Heart left ventricle (tissue), 13 donors: ENCODE results near the gene RBMS3.

ENCODE experiments used
- POLR2A ChIP-seq, 2 donors: fragments of 450-650 bp; IDR thresholded peaks; one replicate each; pipeline ENCODE4 v1.6.1; 2017; ENCODE audit warnings: antibody characterized with exemption in 2 of 2, mild to moderate bottlenecking in 2 of 2, moderate library complexity in 2 of 2
- TF ChIP-seq, protein P1 (sequence below), 12 donors: fragments of 200-600 bp; sonication (generic) in 4 of 12; IDR thresholded peaks; one replicate each; pipeline versions ENCODE4 v1.5.0 to v1.8.0; 2018 to 2022; ENCODE audit warnings: antibody characterized with exemption in 12 of 12, mild to moderate bottlenecking in 5 of 12
- donor health status: ischemic (EF 13 %, LVEDD 7.1; RV severe dilation, severe dysfunction).
- donor health status: DM: no; HTN: yes; CAD: no.
- donor health status: DM: no; HTN: no; CAD: no.
- donor health status: ischemic (EF 25% LVEDD 6.9; RV normal size, moderate dysfunction).
- donor health status: ischemic (EF 25% LVEDD 5.7; RV mildly dilated, moderate dysfunction).
- donor health status: ischemic (EF 35%, LVEDD 5.7; RV mildly dilated, moderate dysfunction).
- donor health status: nonischemic (EF 11% LVEDD 7.7; RV severe dilation, severe dysfunction).
- donor health status: DM: yes; HTN: yes; CAD: no.
- donor health status: PGD.
- donor health status: ischemic (EF 29% LVEDD 5.4; RV normal size, mild dysfunction).
- donor health status: nonischemic (EF 23%, LVEDD 6.1; RV moderate dilation, normal function).

GRCh38 chr3:29332195-29332637 lies 51.3 kb downstream of the RBMS3 start:
- TF ChIP-seq, protein P1, sequence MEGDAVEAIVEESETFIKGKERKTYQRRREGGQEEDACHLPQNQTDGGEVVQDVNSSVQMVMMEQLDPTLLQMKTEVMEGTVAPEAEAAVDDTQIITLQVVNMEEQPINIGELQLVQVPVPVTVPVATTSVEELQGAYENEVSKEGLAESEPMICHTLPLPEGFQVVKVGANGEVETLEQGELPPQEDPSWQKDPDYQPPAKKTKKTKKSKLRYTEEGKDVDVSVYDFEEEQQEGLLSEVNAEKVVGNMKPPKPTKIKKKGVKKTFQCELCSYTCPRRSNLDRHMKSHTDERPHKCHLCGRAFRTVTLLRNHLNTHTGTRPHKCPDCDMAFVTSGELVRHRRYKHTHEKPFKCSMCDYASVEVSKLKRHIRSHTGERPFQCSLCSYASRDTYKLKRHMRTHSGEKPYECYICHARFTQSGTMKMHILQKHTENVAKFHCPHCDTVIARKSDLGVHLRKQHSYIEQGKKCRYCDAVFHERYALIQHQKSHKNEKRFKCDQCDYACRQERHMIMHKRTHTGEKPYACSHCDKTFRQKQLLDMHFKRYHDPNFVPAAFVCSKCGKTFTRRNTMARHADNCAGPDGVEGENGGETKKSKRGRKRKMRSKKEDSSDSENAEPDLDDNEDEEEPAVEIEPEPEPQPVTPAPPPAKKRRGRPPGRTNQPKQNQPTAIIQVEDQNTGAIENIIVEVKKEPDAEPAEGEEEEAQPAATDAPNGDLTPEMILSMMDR (IDR thresholded peaks at IDR 0.05) = no peak
- no peak for TF ChIP-seq POLR2A (IDR thresholded peaks at IDR 0.05)
